ENCODE data around the gene OR8S1. TPM values are rescaled to one million over a fixed set of nuclear protein-coding genes. Genes with fewer than 3 reads are reported as not detected.
"Not testable (repeated sequence)": the region's sequence is repeated elsewhere in the genome, so short reads cannot be mapped to it uniquely, and the experiment has no call there.

Gene OR8S1
- total RNA-seq, 1 donor from 2014 or later, result not detected

DNA sequence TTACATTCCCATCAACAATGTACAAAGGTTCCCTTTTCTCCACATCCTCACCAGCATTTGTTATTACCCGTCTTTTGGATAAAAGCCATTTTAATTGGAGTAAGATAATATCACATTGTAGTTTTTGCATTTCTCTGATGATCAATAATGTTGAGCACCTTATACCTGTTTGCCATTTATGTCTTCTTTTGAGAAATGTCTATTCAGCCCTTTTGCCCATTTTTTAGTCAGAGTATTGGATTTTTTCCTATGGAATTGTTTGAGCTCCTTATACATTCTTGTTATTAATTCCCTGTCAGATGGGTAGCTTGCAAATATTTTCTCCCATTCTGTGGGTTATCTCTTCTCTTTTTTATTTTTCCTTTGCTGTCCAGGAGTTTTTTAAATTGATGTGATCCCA, 10.7 kb upstream of the OR8S1 start:
- no peak for DNase-seq (ENCODE audit: extremely low spot score, unreplicated experiment)
- no peaks in the 10 kb centered on the region for H3K36me3 Mint-ChIP-seq (ENCODE audit: unreplicated experiment)
- no peak overlapping the region for H3K27ac Mint-ChIP-seq (ENCODE audit: unreplicated experiment)
- no peaks in the 10 kb centered on the region for H3K9me3 Mint-ChIP-seq (ENCODE audit: unreplicated experiment)
- peaks cover 7% of the 10 kb centered on the region for H3K27me3 Mint-ChIP-seq (ENCODE audit: unreplicated experiment)
- no peaks in the 10 kb centered on the region for H3K4me1 Mint-ChIP-seq (ENCODE audit: unreplicated experiment)
- TF ChIP-seq, protein P1, sequence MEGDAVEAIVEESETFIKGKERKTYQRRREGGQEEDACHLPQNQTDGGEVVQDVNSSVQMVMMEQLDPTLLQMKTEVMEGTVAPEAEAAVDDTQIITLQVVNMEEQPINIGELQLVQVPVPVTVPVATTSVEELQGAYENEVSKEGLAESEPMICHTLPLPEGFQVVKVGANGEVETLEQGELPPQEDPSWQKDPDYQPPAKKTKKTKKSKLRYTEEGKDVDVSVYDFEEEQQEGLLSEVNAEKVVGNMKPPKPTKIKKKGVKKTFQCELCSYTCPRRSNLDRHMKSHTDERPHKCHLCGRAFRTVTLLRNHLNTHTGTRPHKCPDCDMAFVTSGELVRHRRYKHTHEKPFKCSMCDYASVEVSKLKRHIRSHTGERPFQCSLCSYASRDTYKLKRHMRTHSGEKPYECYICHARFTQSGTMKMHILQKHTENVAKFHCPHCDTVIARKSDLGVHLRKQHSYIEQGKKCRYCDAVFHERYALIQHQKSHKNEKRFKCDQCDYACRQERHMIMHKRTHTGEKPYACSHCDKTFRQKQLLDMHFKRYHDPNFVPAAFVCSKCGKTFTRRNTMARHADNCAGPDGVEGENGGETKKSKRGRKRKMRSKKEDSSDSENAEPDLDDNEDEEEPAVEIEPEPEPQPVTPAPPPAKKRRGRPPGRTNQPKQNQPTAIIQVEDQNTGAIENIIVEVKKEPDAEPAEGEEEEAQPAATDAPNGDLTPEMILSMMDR (IDR thresholded peaks at IDR 0.05), result no peak
- no peak overlapping the region for H3K4me3 Mint-ChIP-seq (ENCODE audit: unreplicated experiment)

DNA sequence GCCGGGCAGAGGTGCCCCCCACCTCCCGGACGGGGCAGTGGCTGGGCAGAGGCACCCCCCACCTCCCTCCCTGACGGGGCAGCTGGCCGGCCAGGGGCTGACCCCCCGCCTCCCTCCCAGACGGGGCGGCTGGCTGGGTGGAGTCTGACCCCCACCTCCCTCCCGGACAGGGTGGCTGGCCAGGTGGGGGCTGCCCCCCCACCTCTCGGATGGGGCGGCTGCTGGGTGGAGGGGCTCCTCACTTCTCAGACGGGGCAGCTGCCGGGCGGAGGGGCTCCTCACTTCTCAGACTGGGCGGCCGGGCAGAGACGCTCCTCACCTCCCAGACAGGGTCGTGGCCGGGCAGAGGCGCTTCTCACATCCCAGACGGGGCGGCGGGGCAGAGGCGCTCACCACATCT, 5.1 kb upstream of the OR8S1 start:
- H3K4me3 Mint-ChIP-seq (ENCODE audit: unreplicated experiment); H3K4me1 Mint-ChIP-seq (ENCODE audit: unreplicated experiment); H3K27ac Mint-ChIP-seq (ENCODE audit: unreplicated experiment): not testable (repeated sequence)

DNA sequence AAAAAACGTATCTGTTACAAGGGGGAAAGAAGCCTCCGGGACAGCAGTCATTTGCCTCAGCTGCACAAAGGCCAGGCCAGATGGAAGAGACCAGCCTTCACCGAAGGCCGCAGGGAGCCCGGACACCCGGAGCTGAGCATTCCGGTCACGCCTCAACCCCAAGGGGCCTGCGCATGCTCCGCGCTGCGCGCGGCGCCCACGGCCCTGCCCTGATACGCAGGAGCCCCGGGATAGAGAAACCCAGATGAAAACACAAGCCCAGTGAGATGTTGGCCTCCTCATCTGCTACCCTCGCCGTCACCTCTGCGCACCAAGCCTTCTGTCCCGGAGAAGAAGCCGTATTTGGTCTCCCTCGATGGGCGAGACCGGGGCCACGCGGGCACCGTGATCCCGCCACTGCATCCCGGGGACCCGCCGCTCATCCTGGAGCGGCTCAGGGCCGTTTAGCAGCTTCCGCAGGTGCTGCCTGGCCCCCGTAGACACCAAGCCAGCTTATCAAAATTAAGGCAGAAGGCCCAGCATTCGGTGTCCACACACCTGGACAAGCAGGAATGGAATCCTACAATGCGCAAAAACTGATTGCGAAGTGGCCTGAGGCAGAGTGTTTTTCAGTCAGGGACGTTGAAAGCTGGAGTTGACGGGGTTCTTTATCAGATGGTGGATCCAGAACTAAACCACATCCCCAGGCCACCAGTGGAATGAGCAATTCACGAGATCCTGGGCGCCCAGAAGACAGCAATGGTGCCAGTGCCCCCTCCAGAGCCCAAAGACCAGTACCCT, 2.6 kb downstream of the OR8S1 start:
- TF ChIP-seq, protein P1 (IDR thresholded peaks at IDR 0.05), result no peak
- no peaks in the 10 kb centered on the region for H3K9me3 Mint-ChIP-seq (ENCODE audit: unreplicated experiment)
- no peak overlapping the region for H3K4me3 Mint-ChIP-seq (ENCODE audit: unreplicated experiment)
- no peak overlapping the region for H3K27ac Mint-ChIP-seq (ENCODE audit: unreplicated experiment)
- peaks cover 12% of the 10 kb centered on the region for H3K27me3 Mint-ChIP-seq (ENCODE audit: unreplicated experiment)
- DNase-seq (ENCODE audit: extremely low spot score, unreplicated experiment), result no peak
- H3K36me3 Mint-ChIP-seq (ENCODE audit: unreplicated experiment), result no peaks in the 10 kb centered on the region
- no peaks in the 10 kb centered on the region for H3K4me1 Mint-ChIP-seq (ENCODE audit: unreplicated experiment)

More for the DNA sequence above, 5.1 kb upstream of the OR8S1 start:
- DNase-seq (ENCODE audit: extremely low spot score, unreplicated experiment); H3K27me3 Mint-ChIP-seq (ENCODE audit: unreplicated experiment); H3K9me3 Mint-ChIP-seq (ENCODE audit: unreplicated experiment); H3K36me3 Mint-ChIP-seq (ENCODE audit: unreplicated experiment): not testable (repeated sequence)

DNA sequence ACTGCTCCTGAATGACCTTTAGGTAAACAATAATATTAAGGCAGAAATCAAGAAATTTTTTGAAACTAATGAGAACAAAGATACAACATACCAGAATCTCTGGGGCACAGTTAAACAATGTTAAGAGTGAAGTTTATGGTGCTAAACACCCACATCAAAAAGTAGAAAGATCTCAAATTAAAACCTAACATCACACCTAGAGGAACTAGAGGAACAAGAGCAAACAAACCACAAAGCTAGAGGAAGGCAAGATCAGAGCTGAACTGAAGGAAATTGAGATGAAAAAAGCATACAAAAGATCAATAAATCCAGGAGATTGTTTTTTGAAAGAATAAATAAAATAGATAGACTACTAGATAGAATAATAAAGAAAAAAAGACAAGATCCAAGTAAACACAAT, 7.2 kb downstream of the OR8S1 start:
- Mint-ChIP-seq H3K4me3 (ENCODE audit: unreplicated experiment) (no peak overlapping the region), H3K27me3 (ENCODE audit: unreplicated experiment) (peaks cover 18% of the 10 kb centered on the region), H3K27ac (ENCODE audit: unreplicated experiment) (no peak overlapping the region), H3K9me3 (ENCODE audit: unreplicated experiment) (peaks cover 6% of the 10 kb centered on the region), H3K4me1 (ENCODE audit: unreplicated experiment) (no peaks in the 10 kb centered on the region), H3K36me3 (ENCODE audit: unreplicated experiment) (no peaks in the 10 kb centered on the region)
- TF ChIP-seq, protein P1 (IDR thresholded peaks at IDR 0.05), result no peak
- DNase-seq (ENCODE audit: extremely low spot score, unreplicated experiment), result no peak

DNA sequence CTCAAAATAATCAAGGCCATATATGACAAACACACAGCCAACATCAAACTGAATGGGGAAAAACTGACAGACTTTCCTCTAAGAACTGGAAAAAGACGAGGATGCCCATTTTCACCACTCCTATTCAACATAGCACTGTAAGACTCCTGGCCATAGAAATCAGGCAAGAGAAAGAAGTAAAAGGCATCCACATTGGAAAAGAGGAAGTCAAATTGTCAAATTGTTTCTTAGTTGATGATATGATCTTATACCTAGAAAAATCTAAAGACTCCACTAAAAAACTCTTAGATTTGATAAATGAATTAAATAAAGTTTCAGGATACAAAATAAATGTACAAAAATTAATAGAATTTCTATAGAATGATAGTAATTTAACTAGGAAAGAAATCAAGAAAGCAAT, 11.2 kb downstream of the OR8S1 start:
- TF ChIP-seq, protein P1 (IDR thresholded peaks at IDR 0.05), result no peak
- Mint-ChIP-seq H3K36me3 (ENCODE audit: unreplicated experiment) (no peaks in the 10 kb centered on the region), H3K27me3 (ENCODE audit: unreplicated experiment) (peaks cover 17% of the 10 kb centered on the region), H3K9me3 (ENCODE audit: unreplicated experiment) (peaks cover 6% of the 10 kb centered on the region), H3K4me3 (ENCODE audit: unreplicated experiment) (no peak overlapping the region), H3K27ac (ENCODE audit: unreplicated experiment) (no peak overlapping the region), H3K4me1 (ENCODE audit: unreplicated experiment) (no peaks in the 10 kb centered on the region)
- no peak for DNase-seq (ENCODE audit: extremely low spot score, unreplicated experiment)
